Esophagus (tissue), 2 donors: Measurements from ENCODE around the gene TRAF7. TPM values are rescaled to one million over a fixed set of nuclear protein-coding genes. Genes with fewer than 3 reads are reported as not detected.
A peak's percentile ranks its signal among the peaks of the same experiment; 100 is the strongest.

Experiments
- H3K27ac ChIP-seq, 2 donors: one replicate each; pipeline ENCODE4 v1.5.1; 2013; ENCODE audit warnings: low read depth in 2 of 2, mild to moderate bottlenecking in 2 of 2, inconsistent platforms in 1 of 2, low read length in 1 of 2, moderate library complexity in 1 of 2
- H3K27me3 ChIP-seq, 2 donors: one replicate each; pipeline ENCODE4 v1.6.1; 2013; ENCODE audit warnings: low read length in 2 of 2, control low read depth in 1 of 2, mild to moderate bottlenecking in 1 of 2; ENCODE audit not compliant: insufficient read depth in 2 of 2, control insufficient read depth in 1 of 2
- H3K36me3 ChIP-seq, 2 donors: one replicate each; pipeline ENCODE4 v1.6.1; 2013; ENCODE audit warnings: low read length in 1 of 2; ENCODE audit not compliant: control insufficient read depth in 2 of 2, insufficient read depth in 2 of 2
- H3K4me1 ChIP-seq, 2 donors: one replicate each; pipeline ENCODE4 v1.6.1; 2013; ENCODE audit warnings: low read length in 1 of 2; ENCODE audit not compliant: control insufficient read depth in 2 of 2, insufficient read depth in 2 of 2
- H3K4me3 ChIP-seq, 2 donors: one replicate each; pipeline ENCODE4 v1.5.1; 2013; ENCODE audit warnings: low read length in 2 of 2, mild to moderate bottlenecking in 2 of 2, low read depth in 1 of 2, moderate library complexity in 1 of 2
- H3K9me3 ChIP-seq, 2 donors: one replicate each; pipeline ENCODE4 v1.6.1; 2013; ENCODE audit warnings: mild to moderate bottlenecking in 2 of 2, low read depth in 1 of 2, low read length in 1 of 2, moderate library complexity in 1 of 2; ENCODE audit not compliant: control insufficient read depth in 2 of 2, insufficient read depth in 1 of 2
- WGBS, 2 donors: extraction: QIAGEN DNeasy Blood & Tissue Kit; methylation state at CpG; one replicate each; pipeline ENCODE4 v1.1.7; 2013; 5-methylcytosine and 5-hydroxymethylcytosine counted together
- polyA plus RNA-seq, 2 donors: library from polyadenylated mRNA; stranded (reverse); fragments of 200-250 nt; gene quantifications; one replicate each; pipeline ENCODE4 v1.2.3, GENCODE V29; 2013
- donor health status: healthy with polysubstance abuse.
- donor health status: Bipolar disorder and iron deficiency.

TRAF7 gene
- polyA plus RNA-seq, 2 donors = 40.1 to 41.5 TPM

DNA sequence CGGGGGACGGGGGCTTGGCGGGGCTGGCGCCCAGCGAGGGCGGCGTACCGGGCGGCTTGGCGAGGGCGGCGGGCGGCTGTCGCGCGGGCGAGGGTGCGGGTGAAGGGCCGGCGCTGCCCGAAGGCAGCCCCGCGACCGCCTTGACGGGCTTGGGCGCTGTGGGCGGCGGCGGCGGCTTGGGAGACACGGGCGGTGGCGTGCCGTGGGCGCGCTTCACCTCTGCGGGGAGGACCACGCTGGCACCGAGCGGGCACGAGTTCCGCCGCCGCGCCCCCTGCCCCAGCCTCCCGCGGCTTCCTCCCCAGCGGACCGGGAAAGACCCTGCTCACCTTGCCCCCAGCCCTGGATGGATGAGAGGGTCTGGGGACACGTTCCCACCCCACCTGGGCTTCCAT, 23.5 kb downstream of the TRAF7 start:
- WGBS, 2 donors = 41 to 48% methylated on average over 37 to 50 of the region's 50 CpGs
- no peak overlapping the region for H3K4me3 ChIP-seq
- H3K27ac ChIP-seq = peak overlapping the region in 1 of 2 donors; percentile 30

DNA sequence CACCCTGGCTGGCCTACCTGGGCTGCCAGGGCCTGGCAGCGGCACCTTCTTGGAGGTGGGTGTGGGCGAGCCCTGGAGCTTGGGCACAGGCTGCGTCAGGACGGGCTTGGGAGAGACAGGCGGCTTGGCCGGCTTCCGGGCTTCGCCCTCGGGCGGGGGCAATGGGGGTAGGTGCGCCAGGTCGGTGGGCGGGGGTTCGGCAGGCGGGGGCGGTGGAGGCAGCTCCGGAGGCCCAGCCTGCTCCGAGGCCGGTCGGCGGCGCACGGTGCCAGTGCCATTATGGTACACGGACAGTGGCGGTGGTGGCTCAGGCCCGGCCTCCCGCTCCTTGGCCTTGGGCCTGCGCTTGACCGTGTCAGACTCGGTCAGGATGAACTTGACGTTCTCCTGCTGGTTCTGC, 24.0 kb downstream of the TRAF7 start:
- Histone ChIP-seq H3K4me1 (peaks cover 2 to 16% of the 10 kb centered on the region in 2 donors), H3K9me3 (peaks cover 0 to 6% of the 10 kb centered on the region in 2 donors), H3K27ac (no peak overlapping the region), H3K4me3 (no peak overlapping the region), H3K36me3 (peaks cover 9 to 27% of the 10 kb centered on the region in 2 donors), H3K27me3 (peaks cover 0 to 2% of the 10 kb centered on the region in 2 donors)
- WGBS, 2 donors = 66 to 76% methylated on average over 30 to 31 of the region's 31 CpGs

More for the DNA sequence above, 23.5 kb downstream of the TRAF7 start:
- Histone ChIP-seq H3K4me1 (peaks cover 2 to 16% of the 10 kb centered on the region in 2 donors), H3K36me3 (peaks cover 9 to 32% of the 10 kb centered on the region in 2 donors), H3K27me3 (peaks cover 0 to 2% of the 10 kb centered on the region in 2 donors), H3K9me3 (peaks cover 0 to 6% of the 10 kb centered on the region in 2 donors)

DNA sequence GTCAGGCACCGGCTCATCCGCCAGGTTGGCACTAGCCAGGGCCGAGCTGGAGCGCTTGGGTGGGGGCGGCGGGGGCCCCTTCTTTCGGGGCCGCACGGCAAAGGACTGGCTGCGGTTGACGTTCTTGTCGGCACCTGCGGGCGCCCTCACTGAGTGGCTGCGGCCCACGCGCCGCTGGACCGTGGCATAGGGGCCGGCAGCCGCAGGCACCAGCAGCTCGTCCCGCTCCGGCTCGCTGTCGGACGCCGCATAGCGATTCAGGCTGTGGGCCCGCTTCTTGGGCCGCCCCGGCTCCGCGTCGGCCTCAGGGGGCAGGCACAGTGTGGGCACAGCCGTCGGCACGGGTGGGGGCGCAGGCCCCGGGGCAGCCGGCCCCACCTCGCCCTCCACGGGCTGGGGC, 24.9 kb downstream of the TRAF7 start:
- 94% methylated on average over 38 to 43 of the region's 43 CpGs for WGBS, 2 donors
- Histone ChIP-seq H3K4me3 (no peak overlapping the region), H3K4me1 (peaks cover 2 to 14% of the 10 kb centered on the region in 2 donors), H3K9me3 (peaks cover 0 to 6% of the 10 kb centered on the region in 2 donors), H3K27ac (no peak overlapping the region), H3K27me3 (peaks cover 0 to 2% of the 10 kb centered on the region in 2 donors), H3K36me3 (peaks cover 8 to 19% of the 10 kb centered on the region in 2 donors)

DNA sequence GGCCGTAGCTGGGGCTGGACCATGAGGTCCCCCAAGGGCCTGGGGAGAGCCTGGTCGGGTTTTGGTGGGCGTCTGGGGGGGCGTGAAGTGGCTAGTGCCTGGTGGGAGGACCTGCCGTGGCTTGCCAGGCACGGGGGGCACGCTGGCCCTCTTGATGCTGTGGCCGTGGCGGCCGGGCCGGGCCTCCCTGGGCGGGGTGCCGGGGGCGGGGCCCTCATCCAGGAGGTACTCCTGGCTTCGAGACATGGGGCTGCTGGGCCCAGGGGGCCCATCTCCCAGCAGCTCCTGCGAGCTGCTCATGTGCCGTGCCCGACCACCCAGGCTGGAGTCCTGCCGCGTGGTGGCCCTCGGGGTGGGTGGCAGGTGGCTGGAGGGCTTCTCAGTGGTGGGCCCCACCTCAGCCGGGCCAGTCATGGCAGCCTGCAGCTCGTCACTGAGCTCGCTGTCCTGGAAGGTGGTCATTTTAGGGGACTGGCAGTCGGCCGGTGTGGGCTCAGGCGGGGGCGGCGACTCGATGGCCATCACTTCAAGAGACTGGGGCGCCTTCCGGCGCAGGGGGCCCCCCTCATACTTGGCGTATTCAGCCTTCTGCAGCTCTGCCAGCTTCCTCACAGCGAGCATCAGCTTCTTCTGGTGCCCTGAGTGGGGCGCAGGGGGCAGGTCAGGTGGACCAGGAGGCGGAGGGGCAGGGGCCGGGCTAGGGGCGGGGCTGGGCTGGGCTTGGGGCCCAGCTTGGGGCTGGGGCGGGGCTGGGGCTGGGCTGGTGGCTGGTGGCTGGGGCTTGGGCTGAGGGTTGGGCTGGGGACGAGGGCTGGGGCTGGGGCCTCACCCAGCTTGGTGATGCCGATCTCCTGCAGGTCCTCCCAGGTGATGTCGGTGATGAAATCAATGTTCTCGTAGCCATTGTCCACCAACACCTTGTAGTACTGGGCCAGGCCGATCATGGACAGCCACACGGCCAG, 25.7 kb downstream of the TRAF7 start:
- H3K4me1 ChIP-seq = peaks cover 2 to 8% of the 10 kb centered on the region in 2 donors
- peaks cover 0 to 6% of the 10 kb centered on the region in 2 donors for H3K9me3 ChIP-seq
- H3K4me3 ChIP-seq = no peak overlapping the region
- WGBS, 2 donors = 82 to 83% methylated on average over 40 to 46 of the region's 46 CpGs
- no peak overlapping the region for H3K27ac ChIP-seq
- peaks cover 0 to 2% of the 10 kb centered on the region in 2 donors for H3K27me3 ChIP-seq
- H3K36me3 ChIP-seq = peaks cover under 1 to 11% of the 10 kb centered on the region in 2 donors

DNA sequence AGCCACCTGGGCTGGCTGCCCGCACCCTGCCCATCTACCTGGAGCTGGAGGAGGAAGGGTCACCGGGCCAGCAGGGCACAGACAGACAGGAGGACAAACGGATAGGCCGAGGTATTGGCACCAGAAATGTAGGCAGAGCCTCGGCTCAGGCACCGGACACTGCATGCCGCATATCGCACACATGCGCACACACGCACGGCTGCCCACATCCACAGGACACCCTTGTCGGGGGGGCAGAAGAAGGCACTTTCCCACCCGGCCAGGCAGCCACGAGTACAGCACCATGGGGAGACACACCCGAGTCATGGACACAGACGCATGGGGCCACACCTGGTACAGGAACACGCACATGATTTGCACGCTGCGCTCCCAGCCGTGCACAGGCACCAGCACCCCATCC, 26.4 kb downstream of the TRAF7 start:
- Histone ChIP-seq H3K36me3 (peaks cover 0 to 8% of the 10 kb centered on the region in 2 donors), H3K27ac (no peak overlapping the region), H3K4me3 (no peak overlapping the region), H3K4me1 (peaks cover 2 to 6% of the 10 kb centered on the region in 2 donors), H3K27me3 (peaks cover 0 to 2% of the 10 kb centered on the region in 2 donors), H3K9me3 (peaks cover 0 to 6% of the 10 kb centered on the region in 2 donors)
- 90 to 91% methylated on average over 20 of the region's 20 CpGs for WGBS, 2 donors

DNA sequence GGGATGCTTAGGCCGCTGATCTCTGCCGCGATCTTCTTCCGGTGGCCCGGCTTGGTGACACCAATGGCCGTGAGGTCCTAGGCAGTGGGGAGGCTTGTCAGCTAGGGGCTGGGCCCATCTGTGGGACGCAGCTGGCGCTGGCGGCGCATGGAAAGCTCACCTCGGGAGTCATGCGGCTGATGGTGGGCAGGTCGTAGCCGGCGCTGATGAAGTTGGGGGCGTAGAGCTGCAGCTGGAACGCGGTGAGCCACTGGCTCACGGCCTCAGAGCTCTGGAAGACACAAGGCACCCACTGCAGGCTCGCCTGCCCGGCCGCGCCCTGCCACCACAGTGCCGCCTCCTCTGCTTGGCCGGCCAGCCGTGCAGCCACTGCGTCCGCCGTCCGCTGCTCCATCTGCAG, 28.1 kb downstream of the TRAF7 start:
- WGBS, 2 donors = 92 to 95% methylated on average over 22 to 30 of the region's 30 CpGs
- Histone ChIP-seq H3K9me3 (peaks cover 0 to 3% of the 10 kb centered on the region in 2 donors), H3K4me3 (no peak overlapping the region), H3K4me1 (peaks cover 2 to 6% of the 10 kb centered on the region in 2 donors), H3K27me3 (no peaks in the 10 kb centered on the region), H3K36me3 (no peaks in the 10 kb centered on the region), H3K27ac (no peak overlapping the region)

DNA sequence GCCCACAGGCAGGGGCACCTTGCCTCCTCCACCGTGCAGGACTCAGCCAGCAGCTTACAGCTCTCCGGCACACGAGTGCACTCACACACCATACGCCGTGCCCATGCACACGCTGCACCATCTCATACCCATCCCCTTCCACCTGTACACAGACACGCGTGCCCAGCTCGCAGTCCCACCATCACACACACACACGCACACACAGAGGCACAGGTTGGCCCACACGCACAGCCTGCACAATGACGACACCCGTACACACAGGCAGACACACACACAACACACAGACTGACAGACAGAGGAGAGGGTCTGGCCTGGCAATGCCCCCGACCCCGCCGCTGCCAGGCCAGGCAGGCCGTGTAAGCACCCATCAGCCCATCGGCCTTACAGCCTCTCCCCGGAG, 28.8 kb downstream of the TRAF7 start:
- WGBS, 2 donors = 84 to 85% methylated on average over 19 of the region's 19 CpGs
- H3K27ac ChIP-seq = no peak overlapping the region

DNA sequence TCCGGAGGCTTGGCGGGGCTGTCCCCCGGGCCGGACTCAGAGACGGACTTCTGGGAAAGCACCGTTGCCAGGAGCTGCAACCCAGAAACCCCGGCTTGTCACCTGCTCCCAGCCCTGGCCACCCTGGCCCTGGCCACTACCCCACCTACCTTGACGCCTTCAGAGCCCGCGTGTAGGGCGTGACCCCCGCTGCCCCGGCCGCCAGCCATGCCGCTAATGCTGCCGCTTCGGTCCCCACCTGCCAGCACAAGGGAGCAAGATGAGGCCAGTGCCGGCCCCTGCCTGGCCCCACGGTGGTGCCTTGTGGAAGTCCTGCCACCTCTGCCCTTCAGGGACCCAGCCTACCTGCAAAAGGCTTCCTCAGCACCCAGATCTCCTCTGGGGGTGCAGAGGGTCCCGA, 29.4 kb downstream of the TRAF7 start:
- 76 to 78% methylated on average over 20 of the region's 20 CpGs for WGBS, 2 donors
- no peaks in the 10 kb centered on the region for H3K36me3 ChIP-seq
- H3K4me3 ChIP-seq = no peak overlapping the region

More for the DNA sequence above, 28.8 kb downstream of the TRAF7 start:
- no peaks in the 10 kb centered on the region for H3K36me3 ChIP-seq
- peaks cover 0 to 2% of the 10 kb centered on the region in 2 donors for H3K4me1 ChIP-seq
- no peak overlapping the region for H3K4me3 ChIP-seq
- H3K9me3 ChIP-seq = peaks cover 0 to 3% of the 10 kb centered on the region in 2 donors
- no peaks in the 10 kb centered on the region for H3K27me3 ChIP-seq

DNA sequence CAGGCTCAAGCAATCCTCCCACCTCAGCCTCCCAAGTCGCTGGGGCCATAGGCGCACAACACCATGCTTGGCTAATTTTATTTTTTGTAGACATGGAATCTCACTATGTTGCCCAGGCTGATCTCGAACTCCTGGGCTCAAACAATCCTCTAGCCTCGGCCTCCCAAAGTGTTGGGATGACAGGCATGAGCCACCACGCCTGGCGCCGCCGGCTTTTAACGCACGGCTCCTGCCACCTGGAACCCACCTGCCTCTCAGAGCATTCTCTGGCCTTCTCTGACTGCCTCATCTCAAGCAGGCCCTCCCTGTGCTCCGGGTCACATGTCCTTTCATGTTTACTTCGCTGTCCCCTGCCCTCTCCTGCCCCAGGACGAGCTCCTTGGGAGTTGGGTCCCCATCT, 30.5 kb downstream of the TRAF7 start:
- Histone ChIP-seq H3K36me3 (no peaks in the 10 kb centered on the region), H3K9me3 (peaks cover 0 to 3% of the 10 kb centered on the region in 2 donors), H3K4me3 (no peak overlapping the region), H3K27me3 (no peaks in the 10 kb centered on the region), H3K27ac (no peak overlapping the region), H3K4me1 (peaks cover 0 to 7% of the 10 kb centered on the region in 2 donors)
- 86 to 90% methylated on average over 13 of the region's 13 CpGs for WGBS, 2 donors

More for the DNA sequence above, 29.4 kb downstream of the TRAF7 start:
- H3K27me3 ChIP-seq = no peaks in the 10 kb centered on the region
- peaks cover 0 to 3% of the 10 kb centered on the region in 2 donors for H3K9me3 ChIP-seq
- H3K4me1 ChIP-seq = peaks cover 0 to 1% of the 10 kb centered on the region in 2 donors
- H3K27ac ChIP-seq = no peak overlapping the region
